Left lobe of liver (tissue), 2 donors: ENCODE measurements around the gene TBPL2. TPM values are rescaled to one million over a fixed set of nuclear protein-coding genes. Genes with fewer than 3 reads are reported as not detected.
"Not testable (repeated sequence)": the region's sequence is repeated elsewhere in the genome, so short reads cannot be mapped to it uniquely, and the experiment has no call there.

ENCODE experiments used
- ATAC-seq: fragments of 200-7000 bp; cut with Tn5 transposase; one replicate; pipeline ENCODE4 v1.9.1; 2020; ENCODE audit warnings: mild to moderate bottlenecking, moderate library complexity
- DNase-seq: peaks from one replicate; pipeline ENCODE4 v3.0.0-alpha.2; 2020; ENCODE audit warnings: low spot score
- total RNA-seq: library from RNA; stranded (reverse); gene quantifications from one replicate; pipeline ENCODE4 v1.2.1, GENCODE V29; 2021
- donor health status: DM: no; HTN: no; CAD: no; lungs with moderate emphysema.
- donor health status: DM: no; HTN: yes; CAD: no.

The TBPL2 gene
- total RNA-seq, 1 donor from 2014 or later, result not detected

DNA sequence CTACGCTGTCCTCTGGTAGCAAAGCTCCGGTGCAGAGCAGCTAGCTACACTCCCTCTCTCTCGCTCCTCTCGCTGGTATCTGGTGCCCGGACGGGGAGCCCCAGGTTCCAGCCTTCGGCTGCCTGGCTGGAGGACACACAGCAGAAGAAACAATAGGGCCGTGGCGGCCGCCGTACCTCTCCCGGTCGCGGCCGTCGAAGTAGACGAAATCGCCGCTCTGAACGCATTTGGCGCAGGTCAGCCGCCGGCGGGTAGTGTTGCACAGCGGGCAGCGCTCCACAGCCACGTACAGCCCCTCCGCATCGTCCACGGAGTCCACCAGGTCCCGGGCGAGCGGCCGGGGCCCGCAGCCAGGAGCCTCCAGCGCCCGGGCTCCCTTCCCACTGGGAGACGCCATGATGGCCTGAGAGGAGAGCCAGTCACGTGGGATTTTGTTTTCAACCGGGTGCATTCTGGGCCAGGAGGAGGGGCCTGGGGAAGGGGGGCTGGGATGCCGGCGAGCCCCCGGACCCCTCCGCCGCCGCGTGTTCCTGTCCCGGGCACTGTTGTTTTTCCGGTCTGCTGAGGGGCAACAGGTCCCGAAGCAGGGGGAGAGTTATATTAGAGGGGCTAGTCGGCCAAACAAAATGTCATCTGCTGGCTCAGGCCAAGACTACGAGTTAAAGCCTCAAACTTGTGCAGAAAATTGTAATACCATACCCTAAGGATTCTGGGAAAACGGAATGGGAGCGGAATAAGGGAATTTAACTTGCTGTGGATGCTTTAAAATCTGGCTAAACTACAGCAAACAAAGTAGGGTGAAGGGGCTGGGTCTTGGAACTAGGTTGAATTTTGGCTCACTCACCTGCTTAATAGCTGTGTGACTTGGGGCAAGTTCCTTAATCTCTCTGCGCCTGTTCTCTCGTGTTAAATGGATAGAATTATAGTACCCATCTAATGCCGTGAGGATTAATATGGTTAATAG lies 28.7 kb downstream of the TBPL2 start, which contains the start of gene ATG14:
Gene ATG14, minus strand, starts transcription at position 405 of the 964 bp plus-strand sequence. Its CDS starts 8 bp downstream, at position 397.
- peak; percentile 98 for ATAC-seq
- peak; percentile 88 for DNase-seq

DNA sequence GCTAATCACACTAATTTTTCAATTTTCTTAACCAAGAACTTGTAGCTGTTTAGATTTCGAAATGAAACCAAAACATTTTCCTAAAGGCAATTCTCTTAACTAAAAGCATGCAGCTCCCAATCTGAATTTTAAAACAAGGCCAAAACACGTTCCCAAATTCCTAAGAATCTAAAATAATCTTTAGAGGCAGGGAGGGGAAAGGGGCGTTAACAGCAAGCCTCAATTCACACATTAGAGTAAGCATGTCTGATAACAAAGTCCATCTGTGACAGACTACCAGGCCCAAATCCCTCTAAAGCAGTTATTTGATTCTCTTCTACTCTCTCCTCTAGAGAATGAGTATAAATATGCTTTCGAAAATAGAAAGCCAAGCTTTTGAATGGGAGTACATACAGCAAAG lies 29.5 kb downstream of the TBPL2 start:
- ATAC-seq (peak; percentile 6), DNase-seq (no peak)

DNA sequence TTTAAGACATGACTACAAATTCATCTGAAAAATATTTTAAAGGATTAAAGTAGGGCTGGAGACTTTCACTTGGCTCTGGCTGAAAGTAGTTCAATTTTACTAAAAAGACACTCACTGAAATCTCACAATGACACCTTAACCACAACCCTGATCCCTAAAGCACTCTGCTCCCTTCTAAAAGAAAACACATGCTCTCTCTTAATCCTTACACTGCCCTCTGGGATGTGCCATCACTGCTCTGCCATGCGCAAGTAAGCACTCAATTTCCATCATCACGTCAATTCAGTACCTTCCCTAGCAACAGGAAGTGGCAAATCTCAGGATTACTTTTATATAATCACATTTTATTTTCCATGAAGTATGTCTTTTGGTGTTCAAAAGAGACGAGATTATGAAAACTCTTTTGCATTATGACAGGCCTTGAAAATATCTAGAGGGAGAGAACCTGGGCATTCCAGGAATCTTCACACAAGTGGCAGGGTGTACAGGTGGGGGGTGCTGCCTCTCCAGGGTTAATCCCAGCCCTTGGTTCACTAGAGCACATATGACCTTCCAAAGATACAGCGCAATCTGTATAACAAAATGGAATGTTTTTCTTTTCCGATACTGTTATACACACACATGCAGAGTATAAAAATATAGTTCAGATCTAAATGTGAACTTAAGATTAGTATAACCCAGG lies 36.1 kb downstream of the TBPL2 start:
- DNase-seq (no peak), ATAC-seq (no peak)

DNA sequence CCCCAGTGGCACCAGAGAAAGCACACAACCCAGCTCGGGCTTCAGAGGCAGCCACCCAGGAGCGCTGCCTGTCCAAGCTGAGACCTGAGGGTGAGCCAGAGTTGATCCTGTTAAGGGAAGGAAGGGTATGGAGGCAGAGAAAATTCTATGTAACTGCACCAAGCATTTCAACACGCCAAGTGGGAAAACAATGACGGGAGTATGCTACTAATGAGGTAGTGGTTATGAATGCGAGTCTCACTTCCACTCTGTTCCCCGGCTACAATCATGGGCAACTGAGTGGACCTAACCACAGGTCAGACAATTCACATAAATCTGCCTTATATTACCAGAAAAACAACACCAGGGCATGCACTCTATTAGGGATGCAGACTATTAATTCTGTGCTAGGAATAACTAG lies 38.7 kb downstream of the TBPL2 start:
- DNase-seq (no peak), ATAC-seq (no peak)

DNA sequence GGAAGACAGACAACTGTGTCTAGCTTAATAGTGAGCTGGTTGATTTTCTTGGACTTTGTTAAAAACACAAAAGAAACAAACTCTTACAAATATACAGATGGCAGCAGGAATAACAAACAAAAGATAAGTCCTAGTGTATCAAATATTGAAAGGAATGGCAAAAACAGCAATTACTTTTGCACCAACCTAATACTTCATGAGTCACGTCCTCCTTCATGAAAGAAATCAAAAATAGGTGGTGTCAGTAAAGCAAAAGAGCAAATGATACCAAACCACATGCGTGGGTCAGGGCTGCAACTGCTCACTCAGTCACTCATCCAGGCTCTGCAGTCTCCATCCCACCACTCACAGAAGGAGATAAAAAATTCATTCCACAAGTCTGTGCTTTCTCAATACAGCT lies 40.6 kb downstream of the TBPL2 start:
- DNase-seq, result no peak
- no peak for ATAC-seq

DNA sequence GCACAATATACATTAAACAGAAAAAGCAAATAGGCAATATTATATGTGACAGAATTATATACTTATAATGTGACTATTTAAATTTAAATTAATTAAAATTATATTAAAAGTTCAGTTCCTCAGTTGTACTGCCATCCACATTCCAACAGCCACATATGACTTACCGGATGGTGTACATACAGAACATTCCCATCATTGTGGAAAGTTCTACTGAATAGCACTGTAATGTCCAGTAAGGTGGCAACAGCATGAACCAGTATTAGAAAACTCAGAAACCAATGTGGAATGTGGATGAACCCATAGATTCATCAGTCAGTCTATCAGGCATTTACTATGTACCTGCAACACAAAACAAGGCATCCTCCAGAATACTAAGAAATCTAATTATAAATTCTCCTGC lies 41.2 kb downstream of the TBPL2 start:
- ATAC-seq (no peak), DNase-seq (no peak)

DNA sequence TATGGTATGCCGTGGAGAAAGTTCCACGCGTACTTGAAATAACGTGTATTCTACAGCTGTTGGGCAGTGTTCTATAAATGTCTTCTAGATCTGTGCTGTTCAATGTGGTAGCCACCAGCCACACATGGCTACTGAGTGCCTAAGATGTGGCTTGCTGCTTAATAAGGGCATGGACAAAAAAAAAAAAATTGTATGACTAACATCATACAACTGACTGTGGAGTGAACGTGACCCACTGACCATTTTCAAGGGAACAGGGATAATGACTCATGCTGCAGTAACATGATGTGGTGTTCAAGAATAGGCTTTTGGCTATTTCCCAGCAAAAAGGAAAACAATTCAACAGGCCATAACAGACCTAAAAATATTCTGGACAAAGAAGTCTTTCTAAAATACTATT lies 41.7 kb downstream of the TBPL2 start:
- ATAC-seq, result no peak
- DNase-seq, result no peak

DNA sequence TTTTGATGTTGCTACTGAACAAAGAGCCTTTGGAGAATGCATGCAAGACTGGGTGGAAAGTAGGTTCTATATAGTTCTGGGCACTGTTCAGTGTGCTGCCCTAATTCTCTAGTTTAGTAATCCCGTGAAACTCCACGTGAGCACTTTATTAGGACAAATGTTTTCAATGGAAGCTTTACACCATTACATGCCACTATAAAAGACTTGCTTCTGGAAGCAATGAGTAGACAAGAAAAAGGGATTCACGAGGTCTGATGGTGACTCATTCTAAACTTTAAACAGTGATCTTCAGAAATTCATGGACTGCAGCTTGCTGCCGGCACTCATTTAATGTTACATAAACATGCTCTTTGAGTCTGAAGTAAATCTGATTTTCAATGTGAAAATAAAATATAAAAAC lies 51.1 kb downstream of the TBPL2 start:
- ATAC-seq, result no peak
- DNase-seq, result no peak

DNA sequence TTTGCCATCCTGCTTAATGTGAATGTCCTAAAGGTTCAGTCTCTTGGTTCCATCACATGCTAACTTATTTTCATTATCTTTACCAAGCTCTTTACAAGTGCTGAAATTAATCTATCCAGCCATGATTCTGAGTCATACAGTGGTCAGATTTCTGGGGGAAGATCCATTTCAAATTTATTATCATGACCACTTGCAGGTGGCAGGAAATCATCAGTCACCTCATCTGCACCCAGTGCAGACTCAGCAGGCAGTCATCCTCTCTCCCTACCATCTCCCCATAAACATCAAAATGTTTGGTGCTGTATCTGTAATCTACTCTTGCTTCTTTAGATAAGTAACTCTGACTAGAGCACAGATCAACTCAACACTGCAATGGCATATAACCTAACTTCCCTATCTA lies 52.3 kb downstream of the TBPL2 start:
- no peak for ATAC-seq

DNA sequence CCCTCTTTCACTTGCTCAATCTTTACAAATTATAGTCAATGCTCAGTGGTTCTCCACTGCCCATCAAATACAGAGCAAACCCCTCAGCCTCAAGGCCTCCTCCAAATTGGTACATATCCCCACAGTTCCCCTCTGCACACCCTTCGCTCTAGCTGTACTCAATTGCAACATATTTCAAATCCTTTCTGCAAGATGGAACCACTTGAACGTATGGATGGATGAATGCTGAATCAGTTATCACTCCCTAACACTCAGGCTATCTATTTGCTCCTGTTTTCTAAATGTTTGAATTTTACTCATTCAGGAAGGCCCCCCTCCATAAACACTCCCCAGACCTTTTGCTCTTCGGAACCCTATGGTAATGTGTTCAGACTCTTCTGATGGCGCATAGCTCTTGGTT lies 53.3 kb downstream of the TBPL2 start:
- DNase-seq (no peak), ATAC-seq (no peak)

More for the DNA sequence above, 52.3 kb downstream of the TBPL2 start:
- no peak for DNase-seq

DNA sequence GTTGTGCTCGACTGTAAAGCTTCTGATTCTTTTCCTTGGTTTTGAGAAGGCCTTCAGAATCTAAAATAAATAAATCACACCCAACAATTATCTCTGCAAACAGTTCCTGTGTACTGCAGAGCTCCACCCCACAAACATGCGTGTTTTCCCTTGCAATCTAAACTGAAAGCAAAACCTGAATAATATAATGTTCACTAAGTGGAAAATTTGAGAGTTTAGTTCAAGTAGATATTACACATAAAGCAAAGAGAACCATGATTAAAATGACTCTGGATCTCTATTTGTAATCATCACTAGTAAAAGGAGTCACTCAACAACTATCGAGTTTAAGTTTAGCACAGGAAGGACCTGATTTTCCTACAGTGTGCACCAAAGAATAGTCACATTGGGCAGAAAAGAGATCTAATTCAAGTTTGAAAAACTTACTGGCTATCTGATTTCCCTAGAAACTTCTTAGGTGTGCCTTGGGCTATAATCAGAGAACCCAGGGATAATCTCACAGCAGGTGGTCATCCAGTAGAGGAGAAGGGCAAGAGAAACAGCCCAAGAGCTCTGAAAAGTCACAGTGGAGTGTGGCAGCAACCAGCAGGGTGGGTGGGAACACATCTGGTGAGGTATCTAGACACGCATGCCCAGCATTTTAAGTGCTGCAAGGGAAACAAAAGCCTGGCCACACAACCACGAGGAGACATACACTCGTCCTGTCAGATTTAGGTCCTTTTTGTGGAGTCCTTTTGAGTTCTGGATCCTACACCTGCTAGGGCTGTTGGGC lies 54.2 kb downstream of the TBPL2 start:
- no peak for ATAC-seq
- no peak for DNase-seq

DNA sequence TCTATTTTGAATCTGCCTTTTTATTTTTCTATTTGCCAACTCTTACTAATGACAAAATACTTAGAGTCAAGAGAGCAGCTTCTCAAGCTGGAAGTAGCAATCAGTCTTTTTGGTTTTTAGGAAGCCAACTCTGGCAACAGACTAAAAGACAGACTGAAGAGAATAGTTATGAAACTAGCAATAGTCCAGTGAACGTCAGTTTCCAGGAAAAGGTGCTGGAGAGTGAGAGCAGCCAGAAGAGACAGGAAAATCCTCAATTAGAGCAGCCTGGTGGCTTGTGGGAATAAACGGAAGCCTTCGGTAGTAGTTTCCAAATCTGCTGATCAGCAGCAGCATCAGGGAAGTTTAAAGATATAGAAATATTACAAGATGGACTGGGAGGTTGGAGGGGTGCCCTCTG lies 55.9 kb downstream of the TBPL2 start:
- no peak for ATAC-seq
- DNase-seq, result no peak

DNA sequence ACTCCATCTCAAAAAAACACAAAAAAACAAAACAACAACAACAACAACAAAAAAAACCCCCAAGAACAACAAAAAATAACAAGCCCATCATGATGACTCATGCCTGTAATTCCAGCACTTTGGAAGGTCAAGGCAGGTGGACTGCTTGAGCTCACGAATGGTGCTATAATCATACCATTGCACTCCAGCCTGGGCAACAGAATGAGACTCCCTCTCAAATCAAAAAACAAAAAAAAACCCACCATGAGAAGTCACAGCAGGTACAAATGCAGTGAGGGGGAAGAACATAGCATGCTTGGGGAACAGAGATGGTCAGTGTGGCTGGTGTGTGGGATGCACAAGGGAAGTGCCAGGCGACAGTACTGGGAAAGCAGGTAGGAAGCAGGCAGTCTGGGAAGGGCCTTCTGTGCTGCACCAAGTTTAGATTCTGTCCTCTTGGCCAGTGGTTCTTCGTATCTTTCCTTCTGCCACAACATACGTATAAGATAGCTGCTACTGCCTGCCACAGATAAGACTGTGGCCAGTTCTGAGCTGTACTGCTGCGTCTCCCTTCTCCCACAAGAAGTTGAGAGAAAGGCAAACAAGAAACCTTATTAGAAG lies 56.8 kb downstream of the TBPL2 start:
- ATAC-seq, result no peak
- no peak for DNase-seq

DNA sequence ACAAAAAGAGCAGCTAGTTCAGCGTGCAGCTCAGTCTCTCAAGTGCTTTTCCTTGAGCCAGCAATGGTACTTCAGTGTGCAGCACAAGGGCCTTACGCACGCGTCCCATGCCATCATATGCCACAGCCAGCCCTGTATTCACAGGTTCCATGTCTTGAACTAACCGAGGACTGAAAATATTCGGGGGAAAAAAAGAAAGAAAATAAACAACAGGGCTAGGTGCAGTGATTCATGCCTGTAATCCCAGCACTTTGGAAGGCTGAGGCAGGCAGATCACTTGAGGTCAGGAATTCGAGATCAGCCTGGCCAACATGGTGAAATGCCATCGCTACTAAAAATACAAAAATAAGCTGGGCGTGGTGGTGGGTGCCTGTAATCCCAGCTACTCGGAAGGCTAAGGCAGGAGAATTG lies 57.4 kb downstream of the TBPL2 start:
- not testable (repeated sequence) for DNase-seq, ATAC-seq

DNA sequence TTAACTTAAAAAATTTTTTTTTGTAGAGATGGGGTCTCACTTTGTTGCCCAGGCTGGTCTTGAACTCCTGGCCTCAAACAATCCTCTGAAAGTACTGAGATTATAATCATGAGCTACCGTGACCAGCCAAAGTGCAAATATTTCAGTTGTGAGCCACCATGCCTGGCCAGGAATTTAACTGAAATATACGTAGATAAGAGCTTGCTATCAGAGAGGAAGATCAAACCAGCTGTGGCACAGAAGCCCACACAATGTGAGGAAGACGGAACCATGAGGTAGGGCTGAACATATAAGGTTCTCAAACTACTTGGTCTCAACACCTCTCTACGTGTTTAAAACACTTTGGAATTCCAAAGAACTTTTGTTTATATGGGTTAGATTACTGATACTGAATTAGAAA lies 57.9 kb downstream of the TBPL2 start:
- DNase-seq (no peak), ATAC-seq (no peak)

DNA sequence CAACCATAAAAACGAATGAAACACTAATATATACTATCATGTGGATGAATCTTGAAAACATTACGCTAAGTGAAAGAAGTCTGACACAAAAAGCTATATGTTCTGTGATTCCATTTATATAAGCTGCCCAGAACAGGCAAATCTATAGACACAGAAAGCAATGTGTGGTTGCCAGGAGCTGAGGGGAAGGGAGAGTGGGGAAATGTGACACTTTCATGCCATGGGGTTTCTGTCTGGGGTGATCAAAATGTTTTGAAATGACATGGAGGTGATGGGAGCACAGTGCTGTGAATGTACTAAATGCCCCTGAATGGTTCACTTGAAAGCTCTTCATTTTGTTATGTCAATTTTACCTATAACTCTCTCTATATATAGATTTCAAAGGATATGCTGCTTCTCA lies 58.9 kb downstream of the TBPL2 start:
- ATAC-seq, result no peak
- no peak for DNase-seq

DNA sequence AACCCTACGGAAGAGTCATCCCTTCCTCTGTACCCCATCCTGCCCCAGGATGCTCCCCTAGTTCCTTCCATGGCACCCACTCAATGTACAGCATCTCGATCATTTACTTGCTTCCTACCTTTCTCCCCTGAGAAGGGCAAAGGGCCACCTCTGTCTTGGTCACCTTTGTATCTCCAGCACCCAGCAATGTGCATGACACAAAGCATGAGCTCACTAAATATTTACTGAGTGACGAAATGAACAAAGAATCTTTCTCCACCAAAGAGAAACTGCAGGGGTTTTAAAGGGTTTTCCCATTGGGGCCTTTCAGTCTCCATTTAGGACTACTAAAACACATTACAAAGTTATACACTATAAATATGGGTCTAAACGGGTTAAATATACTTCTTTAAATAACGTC lies 59.4 kb downstream of the TBPL2 start:
- ATAC-seq, result peak; percentile 60
- no peak for DNase-seq

DNA sequence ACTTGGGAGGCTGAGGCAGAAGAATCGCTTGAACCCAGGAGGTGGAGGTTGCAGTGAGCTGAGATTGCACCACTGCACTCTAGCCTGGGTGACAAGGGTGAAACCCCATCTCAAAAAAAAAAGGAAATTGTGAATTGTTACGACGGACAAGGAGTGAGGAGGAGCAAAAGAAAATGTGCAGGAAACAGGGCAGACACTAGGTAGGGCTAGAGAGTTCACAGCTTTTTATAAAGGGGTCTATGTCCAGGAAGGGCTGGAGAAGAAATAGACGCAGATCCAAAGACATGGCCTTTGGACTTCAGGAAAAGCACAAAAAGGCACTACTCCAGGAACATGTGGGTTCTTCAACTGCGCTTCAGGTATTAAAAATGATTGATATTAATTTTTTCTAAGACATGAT lies 63.2 kb downstream of the TBPL2 start:
- DNase-seq, result no peak
- ATAC-seq, result no peak

DNA sequence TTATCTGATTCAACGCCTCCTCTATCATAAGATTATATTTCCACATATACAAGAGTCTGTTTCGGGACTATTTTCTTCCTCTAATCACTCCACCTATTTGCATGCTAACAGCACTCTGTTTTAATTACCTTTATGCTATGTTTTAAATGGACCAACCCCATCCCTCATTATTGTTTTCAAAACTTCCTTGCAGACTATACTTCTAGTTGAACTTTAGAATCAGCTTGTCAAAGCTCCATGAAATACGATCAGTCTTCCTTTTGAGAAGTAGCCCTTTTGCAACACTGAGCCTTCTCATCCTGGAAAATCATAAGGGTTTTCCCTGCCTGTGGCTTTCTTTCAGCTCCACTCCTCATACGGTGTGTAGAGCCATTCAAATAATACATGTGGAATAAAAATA lies 65.6 kb downstream of the TBPL2 start:
- DNase-seq, result no peak
- no peak for ATAC-seq

DNA sequence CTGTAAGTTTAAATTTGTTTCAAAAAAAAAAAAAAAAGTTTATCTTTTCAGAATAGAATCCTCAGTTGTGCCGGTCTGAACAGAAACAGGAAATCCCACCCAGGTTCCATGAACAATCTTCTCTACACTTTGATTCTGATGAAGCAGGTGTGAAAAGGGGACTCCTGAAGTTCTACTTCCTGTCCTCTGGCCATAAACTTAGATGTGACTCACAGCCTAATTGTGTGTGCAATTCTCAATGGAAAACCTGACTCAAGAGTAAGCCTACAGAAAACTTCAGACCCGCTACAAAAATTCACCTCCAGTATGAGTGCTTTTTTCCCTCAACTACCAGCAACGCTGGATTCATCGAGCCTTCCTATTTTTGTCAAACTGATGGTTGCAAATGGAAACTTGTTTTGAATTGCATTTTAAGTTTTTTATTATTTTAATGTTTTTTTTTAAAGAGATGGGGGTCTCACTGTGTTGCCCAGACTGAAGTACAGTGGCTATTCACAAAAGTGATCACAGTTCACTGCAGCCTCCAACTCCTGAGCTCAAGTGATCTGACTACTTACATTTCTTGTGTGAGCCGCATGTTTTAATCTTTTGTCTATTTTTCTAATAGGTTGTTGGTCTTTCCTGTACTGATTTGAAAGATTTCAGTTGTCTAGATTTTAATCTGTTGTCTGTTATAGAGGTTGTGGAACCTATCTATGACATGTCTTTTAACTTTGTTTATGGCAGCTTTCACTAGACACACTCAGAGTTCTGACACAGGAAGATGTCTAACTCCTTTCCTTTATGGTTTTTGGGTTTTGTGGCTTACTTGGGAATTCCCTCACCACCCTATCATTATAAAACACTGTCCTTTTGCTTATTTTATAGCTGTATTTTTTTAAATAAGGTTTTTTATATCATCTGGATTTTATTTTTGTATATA lies 66.4 kb downstream of the TBPL2 start:
- DNase-seq (no peak), ATAC-seq (no peak)
